GM10266 (cell line): ENCODE data around the gene SULF2.

Experiments
- DNase-seq: peaks from one replicate; pipeline ENCODE4 v3.0.0; 2012; ENCODE audit errors: extremely low spot score
- CTCF ChIP-seq: IDR thresholded peaks from 2 replicates; pipeline ENCODE4 v1.5.1; 2012; ENCODE audit warnings: mild to moderate bottlenecking, low read depth; ENCODE audit not compliant: control insufficient read depth, insufficient read depth; ENCODE audit errors: missing control alignments

The SULF2 gene

GRCh38 chr20:47653869-47654268, 131.4 kb downstream of the SULF2 start:
- TF ChIP-seq CTCF, result no peak
- DNase-seq, result no peak

GRCh38 chr20:47652794-47653193, 132.5 kb downstream of the SULF2 start:
- DNase-seq, result no peak

GRCh38 chr20:47652301-47652700, 133.0 kb downstream of the SULF2 start:
- no peak for DNase-seq
- no peak for TF ChIP-seq CTCF

More at GRCh38 chr20:47652794-47653193, 132.5 kb downstream of the SULF2 start:
- TF ChIP-seq CTCF, result no peak

- no peak for DNase-seq
- no peak for TF ChIP-seq CTCF
Measured at GRCh38 chr20:47648943-47649342, 136.3 kb downstream of the SULF2 start.

GRCh38 chr20:47647994-47648393, 137.3 kb downstream of the SULF2 start:
- no peak for TF ChIP-seq CTCF
- DNase-seq, result no peak

GRCh38 chr20:47645632-47646031, 139.6 kb downstream of the SULF2 start:
- TF ChIP-seq CTCF, result no peak
- DNase-seq, result no peak

GRCh38 chr20:47642624-47643023, 142.7 kb downstream of the SULF2 start:
- no peak for DNase-seq
- TF ChIP-seq CTCF, result no peak

- no peak for TF ChIP-seq CTCF
Measured at GRCh38 chr20:47642118-47642517, 143.2 kb downstream of the SULF2 start.

More at GRCh38 chr20:47642118-47642517, 143.2 kb downstream of the SULF2 start:
- no peak for DNase-seq
